Ascending aorta (tissue), 2 donors: ENCODE measurements around the gene TDRD9. TPM values are rescaled to one million over a fixed set of nuclear protein-coding genes. Genes with fewer than 3 reads are reported as not detected.

ENCODE experiments used
- DNase-seq, 2 donors: peaks; one replicate each; pipeline ENCODE4 v3.0.0-alpha.2; 2019; ENCODE audit warnings: low spot score in 2 of 2
- H3K27ac ChIP-seq, 2 donors: fragments of 200-600 bp; sonication (generic); one replicate each; pipeline ENCODE4 v1.5.1; 2016 to 2017; ENCODE audit warnings: mild to moderate bottlenecking in 1 of 2
- H3K27me3 ChIP-seq: fragments of 200-600 bp; sonication (generic); one replicate; pipeline ENCODE4 v1.5.1; 2017
- H3K36me3 ChIP-seq, 2 donors: fragments of 200-600 bp; sonication (generic); one replicate each; pipeline ENCODE4 v1.5.1; 2016
- H3K4me1 ChIP-seq, 2 donors: fragments of 200-600 bp; sonication (generic); one replicate each; pipeline ENCODE4 v1.5.1; 2016 to 2017; ENCODE audit warnings: mild to moderate bottlenecking in 1 of 2
- H3K4me3 ChIP-seq, 2 donors: fragments of 200-600 bp; sonication (generic); one replicate each; pipeline ENCODE4 v1.5.1; 2016 to 2017; ENCODE audit warnings: mild to moderate bottlenecking in 1 of 2
- H3K9me3 ChIP-seq, 2 donors: fragments of 200-600 bp; sonication (generic); one replicate each; pipeline ENCODE4 v1.5.1; 2016
- intact Hi-C: fragments of 100-400 bp; cut with DNase I; formaldehyde crosslinking; loops from one replicate; pipeline ENCODE4 v1.15.1; 2023
- total RNA-seq: library from RNA; depleted of rRNA; stranded (reverse); fragments of >200 nt; gene quantifications from one replicate; pipeline ENCODE4 v1.1.0, GENCODE V29; 2016
- TF ChIP-seq, protein P1 (sequence below), 3 experiments: fragments of 200-600 bp in 2 of 3; fragments of 450-650 bp in 1 of 3; sonication (generic) in 2 of 3; IDR thresholded peaks; one replicate each; pipeline ENCODE4 v1.5.1; 2016 to 2019; ENCODE audit warnings: antibody characterized with exemption in 3 of 3, mild to moderate bottlenecking in 1 of 3, moderate library complexity in 1 of 3

Gene TDRD9
- total RNA-seq, 1 donor from 2014 or later = 1.4 TPM

- intact Hi-C loops = no loop called here
- no peak for DNase-seq
- no peaks in the 10 kb centered on the region for H3K36me3 ChIP-seq
- no peak overlapping the region for H3K27ac ChIP-seq
- TF ChIP-seq, protein P1, sequence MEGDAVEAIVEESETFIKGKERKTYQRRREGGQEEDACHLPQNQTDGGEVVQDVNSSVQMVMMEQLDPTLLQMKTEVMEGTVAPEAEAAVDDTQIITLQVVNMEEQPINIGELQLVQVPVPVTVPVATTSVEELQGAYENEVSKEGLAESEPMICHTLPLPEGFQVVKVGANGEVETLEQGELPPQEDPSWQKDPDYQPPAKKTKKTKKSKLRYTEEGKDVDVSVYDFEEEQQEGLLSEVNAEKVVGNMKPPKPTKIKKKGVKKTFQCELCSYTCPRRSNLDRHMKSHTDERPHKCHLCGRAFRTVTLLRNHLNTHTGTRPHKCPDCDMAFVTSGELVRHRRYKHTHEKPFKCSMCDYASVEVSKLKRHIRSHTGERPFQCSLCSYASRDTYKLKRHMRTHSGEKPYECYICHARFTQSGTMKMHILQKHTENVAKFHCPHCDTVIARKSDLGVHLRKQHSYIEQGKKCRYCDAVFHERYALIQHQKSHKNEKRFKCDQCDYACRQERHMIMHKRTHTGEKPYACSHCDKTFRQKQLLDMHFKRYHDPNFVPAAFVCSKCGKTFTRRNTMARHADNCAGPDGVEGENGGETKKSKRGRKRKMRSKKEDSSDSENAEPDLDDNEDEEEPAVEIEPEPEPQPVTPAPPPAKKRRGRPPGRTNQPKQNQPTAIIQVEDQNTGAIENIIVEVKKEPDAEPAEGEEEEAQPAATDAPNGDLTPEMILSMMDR (IDR thresholded peaks at IDR 0.05) = no peak
- H3K9me3 ChIP-seq = no peaks in the 10 kb centered on the region
- no peaks in the 10 kb centered on the region for H3K4me1 ChIP-seq
- no peak overlapping the region for H3K4me3 ChIP-seq
- no peaks in the 10 kb centered on the region for H3K27me3 ChIP-seq
Measured at GRCh38 chr14:104007121-104007520, 78.9 kb downstream of the TDRD9 start.

- H3K27ac ChIP-seq = no peak overlapping the region
- no peak overlapping the region for H3K4me3 ChIP-seq
- no peak for DNase-seq
- H3K4me1 ChIP-seq = no peaks in the 10 kb centered on the region
- TF ChIP-seq, protein P1 (IDR thresholded peaks at IDR 0.05) = no peak
- H3K9me3 ChIP-seq = no peaks in the 10 kb centered on the region
- H3K27me3 ChIP-seq = no peaks in the 10 kb centered on the region
- H3K36me3 ChIP-seq = no peaks in the 10 kb centered on the region
- intact Hi-C loops = no loop called here
Measured at GRCh38 chr14:104009297-104009696, 81.0 kb downstream of the TDRD9 start.

GRCh38 chr14:104011824-104012517, 83.7 kb downstream of the TDRD9 start:
- Histone ChIP-seq H3K9me3 (no peaks in the 10 kb centered on the region), H3K27me3 (no peaks in the 10 kb centered on the region), H3K36me3 (no peaks in the 10 kb centered on the region), H3K27ac (no peak overlapping the region), H3K4me1 (no peaks in the 10 kb centered on the region), H3K4me3 (no peak overlapping the region)
- no peak for DNase-seq
- intact Hi-C loops = no loop called here
- TF ChIP-seq, protein P1 (IDR thresholded peaks at IDR 0.05) = no peak

DNA sequence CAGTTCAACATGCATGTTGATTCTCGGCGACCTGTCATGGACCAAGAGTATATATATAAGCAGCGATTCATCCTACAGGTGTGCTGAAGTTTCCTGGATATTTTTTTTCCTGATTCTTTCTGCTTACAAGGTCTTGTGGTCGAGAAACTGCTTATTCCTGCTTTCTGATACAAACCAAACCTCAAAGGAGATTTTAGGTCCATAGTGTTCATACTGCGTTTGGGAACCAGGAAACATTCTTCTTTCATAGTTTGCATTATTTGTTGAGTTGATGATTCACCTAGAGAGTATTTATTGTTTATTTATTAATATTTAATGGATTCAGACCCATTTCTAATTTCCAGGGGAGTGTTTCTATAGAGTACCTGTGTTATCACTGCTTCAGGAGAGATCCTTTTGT, 86.5 kb downstream of the TDRD9 start:
- Histone ChIP-seq H3K4me3 (no peak overlapping the region), H3K4me1 (no peaks in the 10 kb centered on the region), H3K27me3 (no peaks in the 10 kb centered on the region), H3K36me3 (no peaks in the 10 kb centered on the region), H3K9me3 (no peaks in the 10 kb centered on the region), H3K27ac (no peak overlapping the region)
- intact Hi-C loops = no loop called here
- no peak for DNase-seq
- TF ChIP-seq, protein P1 (IDR thresholded peaks at IDR 0.05) = no peak

GRCh38 chr14:104016873-104017650, 88.8 kb downstream of the TDRD9 start:
- no peaks in the 10 kb centered on the region for H3K4me1 ChIP-seq
- TF ChIP-seq, protein P1 (IDR thresholded peaks at IDR 0.05) = no peak
- H3K4me3 ChIP-seq = no peak overlapping the region
- no peaks in the 10 kb centered on the region for H3K9me3 ChIP-seq
- intact Hi-C loops = no loop called here
- H3K36me3 ChIP-seq = no peaks in the 10 kb centered on the region
- H3K27ac ChIP-seq = no peak overlapping the region
- H3K27me3 ChIP-seq = no peaks in the 10 kb centered on the region
- DNase-seq = no peak
